ENCODE data around the gene SUGP1. TPM values are rescaled to one million over a fixed set of nuclear protein-coding genes. Genes with fewer than 3 reads are reported as not detected.

Gene SUGP1
- total RNA-seq, 1 donor from 2014 or later: 73.2 TPM

GRCh38 chr19:19262190-19263057 lies 57.9 kb downstream of the SUGP1 start:
- H3K9me3 Mint-ChIP-seq (ENCODE audit: unreplicated experiment): no peaks in the 10 kb centered on the region
- peak overlapping the region; percentile 29 for H3K4me3 Mint-ChIP-seq (ENCODE audit: unreplicated experiment)
- no peak overlapping the region for H3K27ac Mint-ChIP-seq (ENCODE audit: unreplicated experiment)
- H3K36me3 Mint-ChIP-seq (ENCODE audit: low read depth, unreplicated experiment): peaks cover 5% of the 10 kb centered on the region
- H3K27me3 Mint-ChIP-seq (ENCODE audit: unreplicated experiment): peaks cover 27% of the 10 kb centered on the region
- TF ChIP-seq, protein P1, sequence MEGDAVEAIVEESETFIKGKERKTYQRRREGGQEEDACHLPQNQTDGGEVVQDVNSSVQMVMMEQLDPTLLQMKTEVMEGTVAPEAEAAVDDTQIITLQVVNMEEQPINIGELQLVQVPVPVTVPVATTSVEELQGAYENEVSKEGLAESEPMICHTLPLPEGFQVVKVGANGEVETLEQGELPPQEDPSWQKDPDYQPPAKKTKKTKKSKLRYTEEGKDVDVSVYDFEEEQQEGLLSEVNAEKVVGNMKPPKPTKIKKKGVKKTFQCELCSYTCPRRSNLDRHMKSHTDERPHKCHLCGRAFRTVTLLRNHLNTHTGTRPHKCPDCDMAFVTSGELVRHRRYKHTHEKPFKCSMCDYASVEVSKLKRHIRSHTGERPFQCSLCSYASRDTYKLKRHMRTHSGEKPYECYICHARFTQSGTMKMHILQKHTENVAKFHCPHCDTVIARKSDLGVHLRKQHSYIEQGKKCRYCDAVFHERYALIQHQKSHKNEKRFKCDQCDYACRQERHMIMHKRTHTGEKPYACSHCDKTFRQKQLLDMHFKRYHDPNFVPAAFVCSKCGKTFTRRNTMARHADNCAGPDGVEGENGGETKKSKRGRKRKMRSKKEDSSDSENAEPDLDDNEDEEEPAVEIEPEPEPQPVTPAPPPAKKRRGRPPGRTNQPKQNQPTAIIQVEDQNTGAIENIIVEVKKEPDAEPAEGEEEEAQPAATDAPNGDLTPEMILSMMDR (IDR thresholded peaks at IDR 0.05; ENCODE audit: unreplicated experiment): no peak
- H3K4me1 Mint-ChIP-seq (ENCODE audit: unreplicated experiment): peaks cover 6% of the 10 kb centered on the region
- peak; percentile 5 for DNase-seq (ENCODE audit: low spot score)

DNA sequence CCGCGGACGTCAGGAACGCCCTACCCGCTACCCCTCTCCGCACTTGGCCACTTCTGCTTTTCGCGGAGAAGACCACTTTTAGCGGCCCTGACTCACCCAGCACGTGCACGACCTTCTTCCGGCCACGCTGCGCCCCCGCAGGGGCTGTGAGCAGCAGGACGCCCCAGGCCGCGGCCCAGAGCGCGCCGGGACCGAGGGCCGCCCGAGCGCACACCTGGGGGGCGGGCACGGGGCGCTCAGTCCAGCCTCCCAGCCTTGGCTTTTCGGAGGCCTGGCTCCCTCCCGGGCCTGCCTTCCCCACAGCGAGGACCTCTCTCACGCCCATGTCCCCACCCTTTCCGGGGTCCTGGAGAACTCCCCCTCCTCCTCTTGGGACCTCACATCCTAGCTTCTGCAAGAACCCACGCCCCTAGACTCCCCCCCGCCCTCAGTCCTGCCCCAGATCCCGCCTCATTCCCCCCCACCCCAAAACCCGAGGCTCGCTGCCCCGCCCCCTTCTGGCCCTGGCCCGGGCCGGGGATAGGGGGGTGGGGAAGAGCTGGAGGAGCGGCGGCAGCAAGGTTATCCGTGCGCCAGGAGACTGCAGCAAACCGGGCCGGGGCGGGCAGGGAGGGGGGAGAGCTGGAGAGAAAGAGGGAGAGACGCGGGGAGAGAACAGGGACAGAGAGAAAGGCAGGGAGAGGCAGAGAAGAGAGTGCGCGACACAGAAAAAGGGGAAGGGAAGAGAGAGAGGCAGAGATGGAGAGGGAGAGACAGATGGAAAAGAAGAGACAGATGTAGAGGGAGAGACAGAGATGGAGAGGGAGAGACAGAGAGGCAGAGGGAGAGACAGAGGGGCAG lies 58.7 kb downstream of the SUGP1 start:
- Mint-ChIP-seq H3K9me3 (ENCODE audit: unreplicated experiment) (no peaks in the 10 kb centered on the region), H3K36me3 (ENCODE audit: low read depth, unreplicated experiment) (peaks cover 5% of the 10 kb centered on the region), H3K27ac (ENCODE audit: unreplicated experiment) (no peak overlapping the region), H3K27me3 (ENCODE audit: unreplicated experiment) (peaks cover 27% of the 10 kb centered on the region), H3K4me3 (ENCODE audit: unreplicated experiment) (peak overlapping the region; percentile 10), H3K4me1 (ENCODE audit: unreplicated experiment) (peaks cover 6% of the 10 kb centered on the region)
- no peak for DNase-seq (ENCODE audit: low spot score)
- TF ChIP-seq, protein P1 (IDR thresholded peaks at IDR 0.05; ENCODE audit: unreplicated experiment): no peak

- TF ChIP-seq, protein P1 (IDR thresholded peaks at IDR 0.05; ENCODE audit: unreplicated experiment): no peak
- Mint-ChIP-seq H3K27me3 (ENCODE audit: unreplicated experiment) (peaks cover 25% of the 10 kb centered on the region), H3K4me3 (ENCODE audit: unreplicated experiment) (peak overlapping the region; percentile 31), H3K4me1 (ENCODE audit: unreplicated experiment) (peaks cover 6% of the 10 kb centered on the region), H3K27ac (ENCODE audit: unreplicated experiment) (no peak overlapping the region), H3K36me3 (ENCODE audit: low read depth, unreplicated experiment) (peaks cover 5% of the 10 kb centered on the region), H3K9me3 (ENCODE audit: unreplicated experiment) (no peaks in the 10 kb centered on the region)
- no peak for DNase-seq (ENCODE audit: low spot score)
Observed at GRCh38 chr19:19260417-19261214, 59.7 kb downstream of the SUGP1 start.

DNA sequence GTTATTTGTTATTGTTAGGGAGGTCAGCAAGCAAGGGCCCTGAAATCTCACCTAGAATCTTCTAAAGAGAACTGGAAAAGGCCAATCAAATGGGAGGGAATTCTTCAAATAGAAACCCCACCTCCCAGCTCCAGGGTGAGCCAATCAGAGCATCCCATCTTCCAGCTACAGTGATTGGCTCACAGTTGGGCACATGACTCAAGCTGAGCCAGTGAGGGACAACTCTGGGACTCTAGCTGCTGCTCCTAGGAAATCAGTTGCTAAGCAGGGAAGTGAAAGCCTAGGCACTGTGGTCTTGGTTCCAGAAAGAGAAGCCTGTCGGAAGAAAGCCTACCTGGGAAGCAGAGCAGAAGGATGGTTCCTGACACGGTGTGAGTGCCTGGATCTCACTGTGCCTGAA lies 60.6 kb downstream of the SUGP1 start:
- Mint-ChIP-seq H3K27me3 (ENCODE audit: unreplicated experiment) (peaks cover 26% of the 10 kb centered on the region), H3K4me1 (ENCODE audit: unreplicated experiment) (peaks cover 6% of the 10 kb centered on the region), H3K36me3 (ENCODE audit: low read depth, unreplicated experiment) (peaks cover 5% of the 10 kb centered on the region), H3K9me3 (ENCODE audit: unreplicated experiment) (no peaks in the 10 kb centered on the region), H3K27ac (ENCODE audit: unreplicated experiment) (peak overlapping the region; percentile 18), H3K4me3 (ENCODE audit: unreplicated experiment) (no peak overlapping the region)
- TF ChIP-seq, protein P1 (IDR thresholded peaks at IDR 0.05; ENCODE audit: unreplicated experiment): no peak
- no peak for DNase-seq (ENCODE audit: low spot score)

Measured in endothelial cell (in vitro differentiated cells).